ENCODE results near the gene TMOD1.

The TMOD1 gene

DNA sequence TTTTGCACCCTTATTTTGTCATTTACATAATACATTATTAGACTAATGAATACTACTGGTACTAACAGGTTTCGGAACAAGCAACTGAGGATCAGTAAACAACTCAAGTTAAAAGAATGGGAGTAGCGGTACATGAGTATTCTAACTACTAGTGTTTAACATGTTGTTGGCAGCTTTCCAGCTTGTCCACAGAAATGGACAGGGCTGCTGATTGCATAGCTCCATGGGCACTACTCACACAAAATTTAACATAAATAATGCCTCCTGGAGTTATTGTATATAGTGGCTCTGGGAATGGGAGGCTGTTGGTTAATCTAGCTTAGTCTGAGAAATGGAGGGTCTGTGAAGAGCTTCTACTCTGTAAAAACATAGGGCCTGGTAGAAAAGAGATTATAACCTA is 138.9 kb downstream of the TMOD1 start:
- no peak for DNase-seq

DNA sequence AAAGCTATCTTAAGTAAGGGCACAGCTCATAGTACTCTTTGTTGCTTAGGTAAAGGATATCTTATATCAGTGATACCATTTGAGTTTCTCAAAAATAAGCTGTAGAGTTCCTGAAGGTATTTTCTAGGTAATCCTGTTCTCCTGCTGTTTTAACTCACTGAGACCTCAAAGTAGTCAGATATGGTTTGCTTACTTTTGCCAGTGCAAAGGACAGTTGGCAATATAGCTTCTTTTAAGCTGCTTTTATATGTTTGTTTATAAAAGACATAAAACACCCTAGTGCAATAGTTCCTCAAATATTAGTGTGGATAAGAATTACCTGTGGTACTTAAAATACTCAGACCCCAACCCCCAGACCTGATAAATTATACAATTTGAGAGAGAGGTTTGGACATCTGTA is 144.3 kb downstream of the TMOD1 start:
- no peak for DNase-seq

DNA sequence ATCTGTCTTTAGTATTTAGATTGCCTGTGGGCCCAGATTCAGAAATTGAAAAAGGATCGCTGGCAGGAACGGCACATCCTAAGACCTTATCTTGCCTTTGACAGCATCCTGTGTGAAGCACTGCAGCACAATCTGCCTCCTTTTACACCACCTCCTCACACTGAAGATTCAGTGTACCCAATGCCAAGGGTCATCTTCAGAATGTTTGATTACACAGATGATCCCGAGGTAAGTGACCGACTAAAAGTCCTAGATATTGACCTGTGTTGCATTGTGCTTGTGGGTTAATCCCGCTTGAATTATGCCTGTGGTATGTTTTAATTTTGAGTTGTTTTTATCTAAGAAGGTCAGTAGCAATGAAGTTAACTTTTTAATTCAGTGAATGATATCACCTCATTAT is 146.5 kb downstream of the TMOD1 start:
- DNase-seq = no peak
